ENCODE data around the gene CHD3.

GRCh38 chr17:7878234-7878633 lies 10.4 kb upstream of the CHD3 start:
- no peak for TF ChIP-seq POLR2A (IDR thresholded peaks at IDR 0.05; ENCODE audit: low read length)
- TF ChIP-seq GATA1 (IDR thresholded peaks at IDR 0.05; ENCODE audit: low read depth, low read length): no peak
